Adrenal gland (tissue), 5 donors: ENCODE measurements around the gene GALNT8.

Experiments
- POLR2A ChIP-seq, 2 donors: fragments of 450-650 bp; IDR thresholded peaks; one replicate each; pipeline ENCODE4 v1.6.1; 2017; ENCODE audit warnings: antibody characterized with exemption in 2 of 2, mild to moderate bottlenecking in 2 of 2, moderate library complexity in 1 of 2
- TF ChIP-seq, protein P1 (sequence below), 6 experiments: fragments of 450-650 bp in 4 of 6; fragments of 200-600 bp in 2 of 6; sonication (generic) in 1 of 6; IDR thresholded peaks; 1 replicate in 5 of 6; 2 replicates in 1 of 6; pipeline versions ENCODE4 v1.5.1 to v1.8.0; 2016 to 2021; ENCODE audit warnings: antibody characterized with exemption in 6 of 6, mild to moderate bottlenecking in 2 of 6, moderate library complexity in 1 of 6
- donor health status: DM: no; HTN: no; CAD: no.

DNA sequence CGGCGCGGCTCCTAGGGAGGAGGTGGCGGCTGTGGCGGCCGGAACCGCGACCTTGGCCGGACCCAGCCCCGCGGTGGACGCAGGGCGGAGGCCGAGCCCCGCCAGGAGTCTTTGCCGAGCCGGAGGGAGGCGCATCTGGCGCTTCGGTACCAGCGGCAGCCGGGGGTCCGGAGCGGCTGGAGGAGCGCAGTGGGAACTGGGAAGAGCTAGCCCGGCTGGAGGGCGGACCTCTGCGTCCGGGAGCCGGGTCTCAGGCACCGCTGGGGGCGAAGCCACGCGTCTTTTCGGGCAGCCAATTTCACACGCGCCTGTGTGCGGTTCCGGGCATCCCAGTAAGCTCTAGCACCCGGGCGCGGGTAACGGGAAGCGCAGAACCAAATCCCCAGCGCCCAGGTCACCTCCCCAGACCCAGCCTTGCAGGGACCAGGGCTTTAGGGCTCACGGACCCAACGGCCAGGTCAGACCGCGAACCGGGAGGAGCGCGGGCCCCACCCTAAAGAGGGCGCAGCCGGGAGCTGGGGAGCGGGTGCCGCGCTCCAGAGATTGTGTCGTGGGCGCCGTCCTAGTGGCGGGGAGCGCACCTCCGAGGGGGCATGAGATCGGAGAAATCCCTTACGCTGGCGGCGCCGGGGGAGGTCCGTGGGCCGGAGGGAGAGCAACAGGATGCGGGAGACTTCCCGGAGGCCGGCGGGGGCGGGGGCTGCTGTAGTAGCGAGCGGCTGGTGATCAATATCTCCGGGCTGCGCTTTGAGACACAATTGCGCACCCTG is 89.4 kb downstream of the GALNT8 start:
- TF ChIP-seq, protein P1, sequence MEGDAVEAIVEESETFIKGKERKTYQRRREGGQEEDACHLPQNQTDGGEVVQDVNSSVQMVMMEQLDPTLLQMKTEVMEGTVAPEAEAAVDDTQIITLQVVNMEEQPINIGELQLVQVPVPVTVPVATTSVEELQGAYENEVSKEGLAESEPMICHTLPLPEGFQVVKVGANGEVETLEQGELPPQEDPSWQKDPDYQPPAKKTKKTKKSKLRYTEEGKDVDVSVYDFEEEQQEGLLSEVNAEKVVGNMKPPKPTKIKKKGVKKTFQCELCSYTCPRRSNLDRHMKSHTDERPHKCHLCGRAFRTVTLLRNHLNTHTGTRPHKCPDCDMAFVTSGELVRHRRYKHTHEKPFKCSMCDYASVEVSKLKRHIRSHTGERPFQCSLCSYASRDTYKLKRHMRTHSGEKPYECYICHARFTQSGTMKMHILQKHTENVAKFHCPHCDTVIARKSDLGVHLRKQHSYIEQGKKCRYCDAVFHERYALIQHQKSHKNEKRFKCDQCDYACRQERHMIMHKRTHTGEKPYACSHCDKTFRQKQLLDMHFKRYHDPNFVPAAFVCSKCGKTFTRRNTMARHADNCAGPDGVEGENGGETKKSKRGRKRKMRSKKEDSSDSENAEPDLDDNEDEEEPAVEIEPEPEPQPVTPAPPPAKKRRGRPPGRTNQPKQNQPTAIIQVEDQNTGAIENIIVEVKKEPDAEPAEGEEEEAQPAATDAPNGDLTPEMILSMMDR (IDR thresholded peaks at IDR 0.05), result no peak
- TF ChIP-seq POLR2A (IDR thresholded peaks at IDR 0.05), result no peak
